ENCODE data around the gene AGPAT3.

DNA sequence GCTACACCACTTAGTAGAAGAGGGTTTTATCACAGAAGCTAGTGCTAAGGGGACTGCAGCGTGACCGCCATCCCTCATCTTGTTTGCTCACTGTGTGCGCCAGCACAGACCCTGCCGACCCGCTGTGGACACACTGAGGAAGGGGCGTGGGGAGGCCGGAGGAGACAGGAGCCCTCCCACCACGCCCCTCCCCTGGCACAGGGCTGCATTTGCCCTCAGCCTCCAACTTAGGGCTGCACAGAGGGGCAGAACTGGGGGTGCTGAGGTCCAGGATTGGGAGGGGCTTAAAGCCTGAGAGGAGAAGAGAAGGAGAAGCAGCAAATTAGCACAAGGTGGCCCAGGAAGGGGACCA lies 38.4 kb upstream of the AGPAT3 start:
- TF ChIP-seq, protein P1, sequence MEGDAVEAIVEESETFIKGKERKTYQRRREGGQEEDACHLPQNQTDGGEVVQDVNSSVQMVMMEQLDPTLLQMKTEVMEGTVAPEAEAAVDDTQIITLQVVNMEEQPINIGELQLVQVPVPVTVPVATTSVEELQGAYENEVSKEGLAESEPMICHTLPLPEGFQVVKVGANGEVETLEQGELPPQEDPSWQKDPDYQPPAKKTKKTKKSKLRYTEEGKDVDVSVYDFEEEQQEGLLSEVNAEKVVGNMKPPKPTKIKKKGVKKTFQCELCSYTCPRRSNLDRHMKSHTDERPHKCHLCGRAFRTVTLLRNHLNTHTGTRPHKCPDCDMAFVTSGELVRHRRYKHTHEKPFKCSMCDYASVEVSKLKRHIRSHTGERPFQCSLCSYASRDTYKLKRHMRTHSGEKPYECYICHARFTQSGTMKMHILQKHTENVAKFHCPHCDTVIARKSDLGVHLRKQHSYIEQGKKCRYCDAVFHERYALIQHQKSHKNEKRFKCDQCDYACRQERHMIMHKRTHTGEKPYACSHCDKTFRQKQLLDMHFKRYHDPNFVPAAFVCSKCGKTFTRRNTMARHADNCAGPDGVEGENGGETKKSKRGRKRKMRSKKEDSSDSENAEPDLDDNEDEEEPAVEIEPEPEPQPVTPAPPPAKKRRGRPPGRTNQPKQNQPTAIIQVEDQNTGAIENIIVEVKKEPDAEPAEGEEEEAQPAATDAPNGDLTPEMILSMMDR (conservative IDR thresholded peaks at IDR 0.05 in 1 of 2, IDR thresholded peaks at IDR 0.05 in 1 of 2; ENCODE audit: low read depth in 1 of 2, low read length in 2 of 2), result no peak
- TF ChIP-seq EZH2 (IDR thresholded peaks at IDR 0.05; ENCODE audit: low read length, missing control alignments), result no peak
